ENCODE measurements around the gene PPP1R3D.

Gene PPP1R3D

GRCh38 chr20:59948212-59948611, 8.1 kb upstream of the PPP1R3D start:
- no peak for DNase-seq

GRCh38 chr20:59947376-59947775, 7.3 kb upstream of the PPP1R3D start:
- no peak for DNase-seq

DNA sequence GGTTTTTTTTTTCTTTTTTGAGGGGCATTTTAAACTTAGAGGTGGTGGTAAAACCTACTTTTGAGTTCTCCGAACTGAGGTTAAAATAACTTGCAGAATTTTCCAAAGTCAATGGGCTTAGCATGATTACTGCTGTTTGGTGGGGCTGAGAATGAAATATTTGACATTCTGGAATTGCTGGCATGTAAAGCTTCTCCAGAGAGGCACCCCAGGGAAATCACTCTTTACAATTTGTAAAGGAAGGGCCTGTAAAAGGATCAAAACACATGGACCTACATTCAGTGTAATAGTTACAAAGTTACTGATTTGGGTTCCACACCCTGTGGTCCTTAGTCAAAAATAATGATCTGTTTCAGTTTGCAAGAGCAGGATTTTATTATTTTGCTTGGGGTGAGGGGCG, 5.6 kb upstream of the PPP1R3D start:
- no peak for DNase-seq

GRCh38 chr20:59945175-59945574, 5.1 kb upstream of the PPP1R3D start:
- DNase-seq, result no peak

DNA sequence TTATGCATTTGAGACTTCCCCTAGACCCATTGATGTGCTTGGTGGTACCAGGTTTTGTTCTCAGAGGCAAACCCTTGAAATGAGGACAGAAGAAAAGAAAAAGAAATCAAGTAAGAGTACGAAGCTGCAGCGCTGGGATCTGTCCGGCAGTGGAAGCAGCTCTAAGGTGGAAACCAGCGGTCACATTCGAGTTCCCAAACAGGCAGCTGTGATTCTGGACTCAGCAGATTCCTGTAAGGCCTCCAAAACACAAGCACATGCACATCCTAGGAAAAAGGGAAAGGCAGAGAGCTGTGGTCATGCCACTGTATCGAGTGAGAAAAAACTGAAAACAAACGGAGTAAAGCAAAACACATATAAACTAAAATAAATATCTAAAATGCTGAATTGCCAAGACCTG, 4.6 kb upstream of the PPP1R3D start:
- no peak for DNase-seq

GRCh38 chr20:59942245-59942644, 2.1 kb upstream of the PPP1R3D start:
- no peak for DNase-seq

- DNase-seq, result no peak
Measured at GRCh38 chr20:59940956-59941294, 820 bp upstream of the PPP1R3D start.

- no peak for DNase-seq
Measured at GRCh38 chr20:59939879-59940128, 301 bp downstream of the PPP1R3D start.

DNA sequence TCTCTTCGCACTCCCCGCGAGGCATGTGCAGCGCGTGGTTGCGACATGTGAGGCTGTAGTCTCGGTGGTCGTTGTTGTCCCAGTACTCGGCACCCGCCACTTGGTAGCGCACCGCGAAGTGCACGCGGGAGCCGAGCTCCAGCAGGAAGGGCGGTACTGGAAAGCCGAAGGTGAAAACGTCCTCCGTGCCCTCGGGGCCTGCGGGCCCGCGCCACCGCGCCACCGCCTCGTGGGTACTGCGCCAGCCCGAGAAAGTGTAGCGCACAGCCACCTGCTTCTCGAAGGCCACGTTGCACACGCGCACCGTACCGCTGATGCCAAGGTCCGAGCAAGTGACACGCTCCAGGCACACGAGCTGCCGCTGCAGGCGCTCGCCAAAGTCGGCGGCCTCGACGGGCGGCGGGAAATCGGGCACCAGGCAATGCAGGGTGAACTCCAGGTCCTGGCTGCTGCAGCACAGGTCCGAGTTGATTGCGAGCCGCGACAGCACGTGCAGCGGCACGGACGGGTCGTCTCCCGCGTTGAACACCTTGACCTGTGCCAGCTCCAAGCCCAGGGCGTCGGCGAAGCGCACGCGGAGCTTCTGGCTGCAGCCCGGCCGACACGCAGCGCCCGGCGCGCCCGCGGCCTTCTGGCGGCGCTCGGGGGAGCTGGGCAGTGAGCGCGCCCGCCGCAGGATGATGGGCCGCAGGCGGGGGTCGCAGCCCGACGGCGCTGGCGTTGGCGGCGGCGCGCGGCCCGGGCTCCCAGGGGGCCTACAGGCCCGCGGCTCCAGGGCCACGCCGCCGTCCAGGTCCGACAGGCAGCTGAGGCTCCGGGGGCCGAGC, 840 bp downstream of the PPP1R3D start:
- DNase-seq, result no peak

DNA sequence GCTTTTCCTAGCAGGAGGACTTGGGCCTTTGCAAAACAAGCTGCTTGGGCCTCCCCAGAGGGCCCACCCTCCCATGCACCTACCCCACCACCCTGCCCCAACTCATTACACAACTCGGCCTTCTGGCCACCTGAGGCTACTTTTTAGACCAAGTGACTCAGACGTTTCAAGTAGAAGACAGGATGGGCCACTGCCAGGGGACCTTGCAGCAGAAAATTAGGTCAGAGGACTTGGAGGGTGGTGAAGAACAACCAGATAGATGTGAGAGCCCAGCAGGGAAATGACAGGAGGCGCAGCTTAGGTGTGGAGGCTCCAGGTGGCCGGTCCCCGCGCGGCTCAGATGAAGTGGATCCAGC, 1.4 kb downstream of the PPP1R3D start:
- DNase-seq, result no peak

DNA sequence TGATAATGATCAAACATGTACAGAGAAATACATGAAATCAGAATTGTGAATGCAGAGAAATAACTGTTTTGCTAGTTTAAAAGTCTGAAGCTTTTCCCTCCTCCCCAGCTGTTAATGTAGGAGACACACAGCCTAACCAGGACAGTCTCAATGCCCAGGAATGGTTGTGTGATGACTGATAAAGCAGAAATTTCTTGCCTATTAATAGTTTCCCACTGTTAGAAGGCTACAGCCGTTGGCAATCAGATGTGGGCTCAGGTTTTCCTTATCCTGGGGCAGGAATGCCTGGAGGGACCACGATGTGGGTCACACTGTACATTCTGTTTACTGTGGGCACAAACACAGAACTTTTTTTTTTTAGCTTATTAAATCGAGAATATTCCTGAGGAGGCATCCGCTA, 1.9 kb downstream of the PPP1R3D start:
- no peak for DNase-seq

DNA sequence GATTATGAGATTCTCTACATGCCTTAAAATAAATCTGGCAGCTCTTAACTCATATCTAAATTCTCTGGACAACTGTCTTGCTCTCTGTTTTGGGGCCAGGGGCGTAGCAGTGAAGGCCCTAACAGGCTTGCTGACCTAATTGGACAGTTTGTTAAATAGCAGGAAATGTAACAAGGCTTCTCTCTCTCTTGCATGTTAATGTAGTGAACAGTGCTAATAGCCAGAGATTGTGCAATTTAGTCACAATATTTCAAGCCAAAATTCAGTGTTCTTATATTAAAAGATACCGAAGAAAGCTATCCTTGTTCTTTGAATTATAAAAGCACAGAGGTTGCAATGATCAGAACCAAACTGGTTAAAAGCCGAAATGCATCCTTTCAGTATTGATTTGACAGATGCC, 3.0 kb downstream of the PPP1R3D start:
- no peak for DNase-seq

DNA sequence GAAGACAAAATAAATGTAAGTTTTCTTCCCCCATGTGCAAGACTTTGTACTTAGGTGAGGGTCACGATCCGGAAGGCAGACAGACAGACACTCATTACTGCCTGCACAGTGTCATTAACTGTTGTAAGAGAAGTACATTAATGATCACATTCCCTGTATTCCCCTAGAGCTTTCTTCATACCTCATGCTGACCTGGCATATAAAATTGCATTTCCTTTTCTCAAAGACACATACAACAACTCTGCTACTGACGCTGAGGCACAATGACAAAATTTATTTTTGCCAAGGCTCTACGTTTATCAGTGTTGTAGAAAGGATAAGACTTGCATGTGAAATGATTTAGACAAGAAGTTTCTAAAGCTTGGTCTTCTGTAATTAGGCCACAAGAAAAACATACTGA, 3.7 kb downstream of the PPP1R3D start:
- no peak for DNase-seq

DNA sequence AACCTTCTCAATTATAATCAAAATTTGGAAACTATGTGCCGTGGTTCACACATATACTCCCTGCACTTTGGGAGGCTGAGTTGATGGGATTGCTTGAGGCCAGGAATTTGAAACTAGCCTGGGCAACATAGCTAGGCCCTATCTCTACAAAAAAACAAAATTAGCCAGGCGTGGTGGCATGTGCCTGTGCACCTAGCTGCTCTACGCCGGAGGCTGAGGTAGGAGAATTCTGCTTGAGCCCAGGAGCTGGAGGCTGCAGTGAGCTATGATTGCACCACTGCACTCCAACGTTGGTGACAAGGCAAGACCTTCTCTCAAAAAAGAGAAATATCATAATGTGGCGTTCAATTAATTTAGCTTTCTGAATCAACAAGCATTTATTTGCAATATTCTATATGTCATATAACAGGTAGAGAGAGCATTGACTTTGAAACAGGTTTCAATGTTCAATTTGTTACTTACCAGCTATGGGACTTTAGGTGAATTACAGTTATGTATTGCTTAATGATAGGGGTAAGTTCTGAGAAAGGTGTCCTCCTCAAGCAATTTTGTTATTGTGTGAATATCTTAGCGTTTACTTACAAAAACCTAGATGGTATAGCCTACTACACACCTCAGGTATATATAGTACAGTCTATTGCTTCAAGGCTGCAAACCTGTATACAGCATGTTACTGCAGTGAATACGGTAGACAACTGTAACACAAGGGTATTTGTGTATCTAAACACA, 4.5 kb downstream of the PPP1R3D start:
- DNase-seq, result no peak

- peak; percentile 13 to 67 for DNase-seq
Measured at GRCh38 chr20:59933849-59934585, 6.1 kb downstream of the PPP1R3D start.

- DNase-seq, result peak in 1 of 2 experiments; percentile 58
Measured at GRCh38 chr20:59933296-59933848, 6.7 kb downstream of the PPP1R3D start, which contains the start of gene SYCP2. TSS of gene SYCP2 (minus strand) at chr20:59933637. CDS start at chr20:59922413, 11,224 bp downstream.

DNA sequence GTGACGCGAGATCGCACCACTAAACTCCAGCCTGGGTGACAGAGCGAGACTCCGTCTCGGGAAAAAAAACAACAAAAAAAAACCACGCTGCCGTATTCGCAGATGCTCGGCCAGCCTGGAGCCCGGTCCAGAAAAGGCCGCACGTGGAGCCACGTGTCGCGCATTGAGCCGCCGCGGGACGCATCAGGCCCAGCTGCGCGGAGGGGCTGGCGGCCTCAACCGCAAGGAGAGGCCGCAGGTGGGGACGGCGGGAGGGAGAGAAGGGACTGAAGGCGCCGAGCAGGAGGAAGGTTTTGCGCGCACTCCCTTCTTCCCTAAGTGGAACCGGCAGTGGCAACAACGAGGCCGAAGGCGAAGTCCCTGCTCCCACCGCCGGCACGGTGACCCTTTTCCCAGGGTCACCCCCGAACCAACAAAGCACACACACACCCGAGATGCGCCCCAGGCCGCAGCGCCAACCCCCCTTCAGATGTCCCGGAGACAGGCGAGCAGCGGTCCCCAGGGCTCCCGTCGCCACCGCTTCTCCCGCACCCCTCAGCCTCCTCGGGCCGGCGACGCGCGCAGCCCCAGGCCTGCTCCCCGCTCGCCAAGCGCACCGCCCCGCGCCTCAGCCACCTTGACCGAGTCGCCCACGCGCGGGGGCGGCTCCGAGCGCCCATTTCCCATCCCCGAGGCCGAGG, 7.3 kb downstream of the PPP1R3D start:
- no peak for DNase-seq

GRCh38 chr20:59931511-59932312, 8.4 kb downstream of the PPP1R3D start:
- no peak for DNase-seq

- DNase-seq, result no peak
Measured at GRCh38 chr20:59925899-59926298, 14.2 kb downstream of the PPP1R3D start.

DNA sequence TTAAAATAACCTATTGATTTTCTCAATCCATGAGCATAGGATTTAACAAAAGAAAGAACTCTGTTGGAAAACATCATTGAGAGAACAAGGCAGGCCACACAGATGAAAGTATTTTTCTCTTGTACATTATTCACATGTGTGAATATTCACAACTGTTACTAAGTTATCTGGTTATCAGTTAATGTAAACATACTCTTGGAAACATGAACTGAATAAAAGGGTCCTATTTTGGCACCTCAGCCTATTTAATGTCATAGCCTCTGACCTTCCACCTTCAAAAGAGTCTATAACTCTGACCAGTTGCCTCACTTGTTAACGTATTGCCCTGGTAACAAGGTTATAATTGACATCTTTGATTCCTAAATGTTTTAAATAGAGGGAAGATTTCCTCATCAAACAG, 14.7 kb downstream of the PPP1R3D start:
- no peak for DNase-seq

GRCh38 chr20:59923514-59923913, 16.6 kb downstream of the PPP1R3D start:
- no peak for DNase-seq

DNA sequence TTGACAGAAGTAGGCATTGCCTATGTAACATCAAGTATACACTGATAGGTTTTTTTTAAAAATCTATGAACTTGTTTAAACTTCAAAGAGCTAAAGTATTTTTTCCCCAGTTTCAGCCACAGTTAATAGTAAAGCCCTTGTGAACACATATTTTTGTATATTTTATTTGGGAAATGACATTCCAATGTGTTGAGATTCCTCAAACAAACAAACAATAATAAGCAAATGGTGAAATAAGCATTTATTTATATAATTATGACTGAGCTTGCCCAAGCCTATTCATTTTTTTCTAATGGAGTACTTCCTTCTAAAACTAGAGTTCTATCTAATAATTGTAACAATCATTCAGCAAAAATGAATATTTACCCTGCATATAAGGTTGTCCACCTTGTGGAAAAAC, 19.2 kb downstream of the PPP1R3D start:
- no peak for DNase-seq

All from NCI-H524 (cell line).